A172 (cell line): ENCODE results near the gene SMAD3. TPM values are rescaled to one million over a fixed set of nuclear protein-coding genes. Genes with fewer than 3 reads are reported as not detected.
A peak's percentile ranks its signal among the peaks of the same experiment; 100 is the strongest.
"Not testable (repeated sequence)": the region's sequence is repeated elsewhere in the genome, so short reads cannot be mapped to it uniquely, and the experiment has no call there.

ENCODE experiments used
- DNase-seq: peaks from one replicate; pipeline ENCODE4 v3.0.0-alpha.2; 2015; ENCODE audit warnings: low spot score
- total RNA-seq: library from RNA; depleted of rRNA; stranded (reverse); fragments of >200 nt; shearing (Covaris generic); gene quantifications from 2 replicates; pipeline ENCODE4 v1.2.3, GENCODE V29; 2014; rRNA removed

Gene SMAD3
- 5.2 and 7.2 TPM in 2 replicates for total RNA-seq

DNA sequence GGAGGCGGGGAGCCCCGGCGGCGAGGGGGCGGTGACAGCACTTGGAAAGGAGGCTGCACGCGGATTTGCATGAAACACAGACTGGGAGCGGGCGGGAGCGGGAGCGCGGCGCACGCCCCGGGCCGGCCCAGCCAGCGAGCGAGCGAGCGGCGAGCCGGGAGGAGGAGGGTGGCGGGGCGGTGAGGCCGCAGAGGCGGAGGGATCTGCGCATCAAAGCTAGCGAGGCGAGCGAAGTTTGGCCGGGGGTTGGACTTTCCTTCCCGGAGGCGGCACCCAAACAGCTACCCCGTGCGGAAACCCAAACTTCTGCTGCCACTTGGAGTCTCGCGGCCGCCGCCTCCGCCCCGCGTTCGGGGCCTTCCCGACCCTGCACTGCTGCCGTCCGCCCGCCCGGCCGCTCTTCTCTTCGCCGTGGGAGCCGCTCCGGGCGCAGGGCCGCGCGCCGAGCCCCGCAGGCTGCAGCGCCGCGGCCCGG lies at the start of gene SMAD3:
Gene SMAD3 (plus strand): TSS at position 72 of the 475 bp plus-strand sequence. CDS start 553 bp downstream, outside the sequence.
- DNase-seq = peak; percentile 68

DNA sequence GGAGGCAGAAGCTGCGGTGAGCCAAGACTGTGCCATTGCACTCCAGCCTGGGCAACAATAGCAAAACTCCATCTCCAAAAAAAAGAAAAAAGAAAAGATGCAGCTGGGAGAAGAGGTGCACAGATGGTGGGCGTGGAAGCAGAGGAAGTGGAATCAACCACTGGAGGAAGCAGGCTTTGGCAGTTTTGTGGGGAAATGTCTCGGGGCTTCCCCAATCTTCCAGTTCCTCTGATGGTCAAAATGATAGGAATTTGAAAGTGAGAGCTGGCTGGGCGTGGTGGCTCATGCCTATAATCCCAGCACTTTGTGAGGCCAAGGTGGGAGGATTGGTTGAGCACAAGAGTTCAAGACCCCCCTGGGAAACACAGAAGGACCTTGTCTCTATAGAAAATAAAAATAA lies 48.1 kb upstream of the SMAD3 start:
- DNase-seq = peak; percentile 60

DNA sequence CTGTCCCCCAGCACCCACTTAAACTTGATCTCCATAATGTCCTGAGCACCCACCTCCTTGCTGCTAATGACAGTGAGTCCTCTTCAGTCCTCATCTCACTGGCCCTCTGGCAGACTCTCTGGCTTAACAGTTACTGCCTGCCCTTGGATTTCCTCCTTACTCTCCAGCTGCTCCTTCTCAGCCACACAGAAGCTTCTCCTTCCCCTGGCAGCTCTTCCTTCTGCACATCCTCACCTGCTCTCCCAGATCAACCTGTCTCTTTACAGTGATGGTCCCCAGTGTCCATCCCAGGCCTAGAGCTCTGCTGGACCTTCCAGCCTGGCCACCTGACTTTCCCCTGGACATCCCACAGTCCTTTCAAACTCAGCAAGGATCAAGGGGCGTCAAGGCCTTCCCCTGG lies 47.4 kb upstream of the SMAD3 start:
- no peak for DNase-seq

DNA sequence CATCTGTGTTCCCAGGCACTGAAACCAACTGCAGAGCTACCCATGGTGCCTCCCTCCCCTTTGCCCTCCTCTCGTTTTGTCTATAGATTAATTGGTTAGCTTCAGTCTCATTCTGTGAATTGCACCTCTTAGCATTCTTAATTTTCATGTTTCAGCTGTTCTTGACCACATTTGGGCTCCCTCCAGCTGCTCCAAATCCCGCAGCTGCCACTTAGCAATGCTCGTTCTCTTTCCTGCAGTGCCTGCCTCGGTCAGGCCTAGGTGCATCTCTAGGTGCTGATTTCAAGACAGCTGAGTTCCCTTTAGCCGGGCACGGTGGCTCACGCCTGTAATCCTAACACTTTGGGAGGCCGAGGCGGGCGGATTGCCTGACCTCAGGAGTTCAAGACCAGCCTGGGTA lies 47.0 kb upstream of the SMAD3 start:
- DNase-seq = no peak

DNA sequence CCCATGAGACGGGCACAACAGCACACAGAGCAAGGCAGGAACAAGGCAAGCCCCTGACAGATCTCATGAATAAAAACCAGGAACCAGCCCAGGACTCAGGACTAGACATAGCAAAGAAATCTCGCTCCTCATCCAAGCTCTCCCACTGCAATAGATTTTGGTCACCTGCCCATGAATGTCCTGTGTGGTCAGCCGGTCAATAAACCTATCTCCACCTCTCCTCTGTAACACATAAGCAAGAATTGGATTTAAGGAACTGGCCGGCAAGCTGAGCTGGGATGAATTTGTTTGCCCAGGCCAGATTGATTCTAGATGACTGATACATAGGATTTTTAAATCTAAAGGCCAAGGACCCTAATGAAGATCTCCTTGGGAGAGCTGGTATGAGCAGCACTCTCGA lies 46.3 kb upstream of the SMAD3 start:
- no peak for DNase-seq

DNA sequence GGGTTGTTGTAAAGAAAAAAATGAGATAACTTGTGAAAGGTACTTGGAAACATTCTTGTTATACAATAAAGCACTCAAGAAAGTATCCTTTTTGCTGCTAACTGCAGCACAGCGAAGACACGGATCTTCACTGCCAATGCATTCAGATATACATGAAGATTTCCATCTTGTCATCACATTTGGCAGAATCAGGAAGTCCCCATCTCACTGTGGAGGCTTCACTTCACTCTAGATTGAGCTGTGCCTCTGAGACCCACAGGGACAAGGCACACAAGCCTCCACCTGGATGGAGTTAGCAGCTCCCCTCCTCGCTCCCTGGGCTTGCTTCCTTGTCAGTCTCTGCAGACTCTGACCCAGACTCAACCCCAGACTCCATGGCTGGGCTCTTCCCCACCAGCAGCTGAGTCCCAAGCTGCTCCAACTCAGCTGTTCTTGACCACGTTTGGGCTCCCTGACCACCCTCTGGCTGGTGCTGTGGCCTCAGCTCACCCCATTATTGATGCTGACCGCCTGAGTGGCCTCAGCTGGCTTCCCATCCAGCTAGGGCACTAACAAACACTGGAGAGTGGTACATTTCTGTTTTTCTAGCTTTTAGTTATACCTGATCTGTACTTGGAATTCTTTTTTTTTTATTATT lies 45.4 kb upstream of the SMAD3 start:
- DNase-seq = no peak

DNA sequence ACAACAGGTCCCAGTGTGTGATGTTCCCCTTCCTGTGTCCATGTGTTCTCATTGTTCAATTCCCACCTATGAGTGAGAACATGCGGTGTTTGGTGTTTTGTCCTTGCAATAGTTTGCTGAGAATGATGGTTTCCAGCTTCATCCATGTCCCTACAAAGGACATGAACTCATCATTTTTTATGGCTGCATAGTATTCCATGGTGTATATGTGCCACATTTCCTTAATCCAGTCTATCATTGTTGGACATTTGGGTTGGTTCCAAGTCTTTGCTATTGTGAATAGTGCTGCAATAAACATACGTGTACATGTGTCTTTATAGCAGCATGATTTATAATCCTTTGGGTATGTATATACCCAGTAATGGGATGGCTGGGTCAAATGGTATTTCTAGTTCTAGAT lies 44.7 kb upstream of the SMAD3 start:
- DNase-seq = not testable (repeated sequence)

DNA sequence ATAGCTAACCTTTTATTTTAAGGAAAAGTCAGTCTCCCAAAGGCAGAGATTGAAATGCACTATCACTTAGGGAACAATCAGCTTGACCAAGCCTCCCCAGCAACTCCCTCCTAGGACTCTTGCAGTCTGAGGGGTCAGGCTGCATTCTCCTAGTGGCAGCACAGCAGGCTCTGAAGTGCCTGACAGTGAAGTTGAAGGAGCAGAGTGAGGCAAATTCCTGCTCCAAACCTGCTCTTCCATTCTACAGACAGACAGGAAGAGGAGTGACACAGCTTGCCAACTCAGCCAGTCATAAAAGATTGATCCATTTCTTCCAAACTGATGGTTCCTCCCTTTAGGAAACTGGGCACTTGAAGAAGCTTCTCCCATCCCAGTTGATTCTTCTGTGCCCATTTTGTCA lies 43.9 kb upstream of the SMAD3 start:
- DNase-seq = no peak

DNA sequence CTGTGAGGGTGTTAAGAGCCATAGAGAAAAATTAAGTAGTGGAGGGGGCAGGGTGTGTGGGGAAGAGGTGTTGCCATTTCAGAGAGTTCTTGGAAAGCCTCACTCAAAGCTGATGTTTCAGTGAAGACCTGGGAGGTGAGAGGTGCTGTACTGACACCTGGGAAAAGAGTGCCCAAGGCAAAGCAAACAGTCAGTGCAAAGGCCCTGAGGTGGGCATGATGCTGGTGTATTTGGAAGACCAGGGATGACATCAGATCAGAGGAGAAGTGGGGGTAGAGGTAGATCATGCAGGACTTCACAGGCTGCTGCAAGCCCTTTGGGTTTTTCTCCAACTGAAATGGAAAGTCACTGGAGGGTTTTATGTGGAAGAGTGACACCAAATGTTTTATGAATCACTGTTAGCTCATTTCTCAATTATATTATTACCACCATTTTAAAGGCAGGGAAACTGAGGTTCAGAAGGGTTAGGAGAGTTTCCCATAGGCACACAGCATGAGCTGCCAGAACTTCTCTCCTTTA lies 42.8 kb upstream of the SMAD3 start:
- DNase-seq = no peak

DNA sequence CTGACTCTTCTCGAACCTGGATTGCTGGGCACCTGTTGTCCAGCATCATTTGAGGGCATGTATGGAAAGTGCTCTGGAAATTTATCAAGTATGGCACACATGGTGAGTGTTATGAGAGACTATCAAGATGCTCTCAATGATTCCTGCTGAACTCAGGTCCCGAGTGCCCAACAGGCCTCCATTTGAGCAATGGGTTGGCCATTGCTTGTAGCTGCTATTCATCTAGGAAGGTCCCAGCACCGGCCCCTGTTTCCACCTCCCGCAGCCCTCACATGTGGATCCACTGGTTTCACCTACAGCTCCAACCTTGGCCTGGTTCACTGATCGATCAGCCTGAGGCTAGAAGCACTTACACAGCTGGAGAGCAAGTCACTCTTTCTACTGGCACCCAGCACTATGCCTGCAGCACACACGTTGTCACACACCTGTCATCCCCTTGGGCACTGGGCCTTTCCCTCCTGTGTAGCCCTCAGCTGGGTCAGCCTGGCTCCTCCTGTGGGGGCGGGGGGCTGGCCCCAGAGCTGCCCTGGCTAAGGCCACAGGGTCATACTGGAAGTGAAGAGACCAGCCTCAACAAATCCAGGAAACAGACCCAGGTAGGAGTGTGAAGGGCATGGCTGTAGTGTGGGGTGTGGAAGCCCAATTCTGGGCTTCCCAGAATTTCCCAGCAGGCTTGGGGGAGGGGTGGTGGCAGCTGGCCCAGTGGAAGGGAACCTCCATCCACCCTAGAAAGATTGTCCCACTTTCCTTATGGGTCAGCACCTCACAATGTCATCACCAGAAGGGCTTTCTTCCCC lies 41.7 kb upstream of the SMAD3 start:
- DNase-seq = no peak

DNA sequence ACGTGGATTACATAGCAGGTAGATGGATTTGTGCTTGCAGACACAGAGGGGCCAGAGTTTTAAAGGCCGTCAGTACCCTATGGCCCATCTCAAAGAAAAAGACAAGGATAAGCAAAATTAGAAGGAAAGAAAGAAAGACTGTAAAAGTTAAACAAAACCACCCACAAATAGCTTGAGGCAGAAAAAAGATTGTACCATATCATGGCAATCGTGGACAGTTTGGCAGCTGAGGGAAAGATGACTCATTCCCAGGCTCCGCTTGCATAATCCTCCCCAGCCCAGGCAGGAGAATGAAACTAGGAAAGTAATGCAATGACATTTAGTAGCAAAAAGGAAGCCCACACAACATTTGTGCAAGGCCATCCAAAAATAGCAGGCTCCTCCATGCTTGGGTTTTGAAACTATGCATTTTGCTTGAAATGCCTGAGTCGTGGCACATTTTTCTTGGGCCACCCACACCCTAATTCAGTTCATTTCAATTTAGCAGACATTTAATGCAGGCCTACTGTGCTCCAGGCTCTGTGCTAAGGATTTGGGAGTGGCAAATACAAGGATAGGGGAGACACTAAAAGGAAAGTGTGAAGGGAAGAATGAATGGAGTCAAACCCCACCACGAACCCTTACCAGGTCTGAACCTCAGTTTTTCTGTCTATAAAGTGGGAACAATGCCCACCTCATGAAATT lies 40.9 kb upstream of the SMAD3 start:
- peak; percentile 91 for DNase-seq

DNA sequence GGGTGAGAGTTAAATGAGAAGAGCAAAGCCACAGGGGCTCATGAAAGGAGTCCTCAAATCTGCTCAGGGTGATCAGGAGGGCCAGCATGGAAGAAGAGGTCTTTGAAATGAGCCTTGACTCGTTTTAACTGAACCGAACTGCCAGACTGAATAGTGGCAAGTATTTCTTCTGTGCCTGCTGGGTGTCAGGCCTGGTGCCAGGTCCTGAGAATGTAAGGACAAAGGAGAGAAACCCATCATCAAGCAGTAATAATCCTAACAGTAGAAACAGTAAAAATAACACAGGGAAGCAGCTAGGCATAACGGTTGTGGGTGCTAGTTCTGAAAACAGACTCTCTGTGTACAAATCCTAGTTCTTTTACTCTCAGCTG lies 40.4 kb upstream of the SMAD3 start:
- DNase-seq = no peak

DNA sequence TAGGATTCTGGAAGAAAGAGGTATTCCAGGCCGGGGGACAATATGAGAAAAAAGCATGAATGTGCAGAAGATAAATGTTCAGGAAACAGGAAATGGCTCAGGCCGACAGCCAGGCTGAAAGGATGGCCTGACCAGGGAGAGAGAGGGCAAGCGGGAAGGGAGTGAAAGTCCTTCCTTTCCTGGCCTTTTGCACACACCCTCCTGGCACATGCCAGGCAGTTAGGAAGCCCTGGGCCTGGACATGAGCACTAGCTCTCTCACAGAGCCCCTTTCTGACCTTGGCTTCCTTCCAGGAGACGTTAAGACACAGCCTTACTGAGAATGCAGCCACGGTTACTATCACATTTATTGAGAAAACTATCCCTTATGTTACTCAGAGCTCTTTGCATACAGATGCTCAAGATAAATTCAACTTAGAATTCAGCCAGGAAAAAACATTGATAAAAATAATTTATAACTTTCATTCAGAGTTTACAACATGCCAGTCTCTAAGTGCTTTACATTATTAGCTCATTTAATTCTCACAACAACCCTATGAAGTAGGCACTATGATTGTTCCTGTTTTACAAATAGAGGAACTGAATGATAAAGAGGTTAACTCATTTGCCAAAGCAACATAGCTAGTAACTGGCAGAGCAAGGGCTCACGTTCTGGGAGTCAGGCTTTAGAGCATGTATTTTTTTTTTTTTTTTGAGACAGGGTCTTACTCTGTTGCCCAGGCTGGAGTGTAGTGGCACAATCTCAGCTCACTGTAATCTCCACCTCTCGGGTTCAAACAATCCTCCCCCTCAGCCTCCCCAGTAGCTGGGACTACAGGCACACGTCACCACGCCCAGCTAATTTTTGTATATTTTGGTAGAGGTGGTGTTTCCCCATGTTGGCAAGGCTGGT lies 39.4 kb upstream of the SMAD3 start:
- DNase-seq = peak; percentile 81

DNA sequence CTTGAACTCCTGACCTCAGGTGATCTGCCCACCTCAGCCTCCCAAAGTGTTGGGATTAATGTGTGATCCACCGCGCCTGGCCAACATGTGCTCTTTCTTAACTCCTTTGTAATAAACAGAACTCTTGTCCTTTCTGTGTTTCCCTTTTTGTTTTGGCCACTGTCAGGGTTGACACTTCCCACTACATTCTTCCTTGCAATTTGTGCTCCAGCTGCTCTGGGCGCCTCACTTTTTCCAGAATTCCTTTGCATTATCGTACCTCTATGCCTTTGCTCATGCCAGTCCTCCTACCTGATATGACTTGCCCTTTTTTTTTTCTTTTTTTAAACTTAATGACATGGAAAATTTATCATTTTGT lies 38.8 kb upstream of the SMAD3 start:
- no peak for DNase-seq

DNA sequence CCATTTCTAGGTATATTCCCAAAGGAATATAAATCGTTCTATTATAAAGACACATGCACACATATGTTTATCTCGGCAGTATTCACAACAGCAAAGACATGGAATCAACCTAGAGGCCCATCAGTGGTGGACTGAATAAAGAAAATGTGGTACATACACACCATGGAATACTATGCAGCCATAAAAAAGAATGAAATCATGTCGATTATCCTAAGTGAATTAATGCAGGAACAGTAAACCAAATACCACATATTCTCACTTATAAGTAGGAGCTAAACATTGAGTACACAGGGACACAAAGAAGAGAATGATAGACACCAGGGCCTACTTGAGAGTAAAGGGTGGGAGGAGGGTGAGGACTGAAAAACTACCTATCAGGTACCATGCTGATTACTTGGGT lies 37.0 kb upstream of the SMAD3 start:
- not testable (repeated sequence) for DNase-seq

DNA sequence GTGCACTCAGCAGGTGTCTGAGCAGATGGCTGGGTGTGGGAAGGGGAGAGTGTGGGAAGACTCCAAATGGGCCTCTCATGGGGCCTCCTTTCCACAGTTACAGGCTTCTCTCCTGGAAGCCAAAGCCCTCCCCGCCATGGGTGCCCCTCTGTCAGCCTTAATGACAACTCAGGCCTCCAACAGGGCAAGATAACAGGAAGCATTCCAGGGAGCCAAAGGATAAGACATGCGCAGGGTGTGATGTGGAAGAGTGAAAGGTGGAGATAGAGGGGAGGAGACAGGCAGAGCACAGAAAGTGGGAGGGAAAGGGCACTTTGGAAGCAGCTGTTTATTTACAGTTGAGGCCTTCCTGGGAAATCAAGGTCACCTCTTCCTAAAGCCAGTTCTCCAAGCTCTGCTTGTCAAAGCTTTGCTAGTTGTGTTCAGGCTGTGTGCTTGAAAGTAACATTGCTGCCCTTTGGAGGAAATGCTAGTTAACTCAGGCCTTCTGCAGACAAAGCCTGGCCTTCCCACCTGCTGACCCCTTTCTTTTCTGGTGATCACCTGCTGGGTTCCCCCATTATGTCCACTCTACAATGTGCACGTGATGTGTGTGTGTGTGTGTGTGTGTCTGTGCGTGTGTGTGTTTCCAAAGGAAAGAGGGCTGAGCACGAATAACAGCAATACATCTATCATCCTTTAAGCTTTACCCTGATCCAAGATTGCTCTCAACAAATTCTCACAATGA lies 35.2 kb upstream of the SMAD3 start:
- peak; percentile 38 for DNase-seq

DNA sequence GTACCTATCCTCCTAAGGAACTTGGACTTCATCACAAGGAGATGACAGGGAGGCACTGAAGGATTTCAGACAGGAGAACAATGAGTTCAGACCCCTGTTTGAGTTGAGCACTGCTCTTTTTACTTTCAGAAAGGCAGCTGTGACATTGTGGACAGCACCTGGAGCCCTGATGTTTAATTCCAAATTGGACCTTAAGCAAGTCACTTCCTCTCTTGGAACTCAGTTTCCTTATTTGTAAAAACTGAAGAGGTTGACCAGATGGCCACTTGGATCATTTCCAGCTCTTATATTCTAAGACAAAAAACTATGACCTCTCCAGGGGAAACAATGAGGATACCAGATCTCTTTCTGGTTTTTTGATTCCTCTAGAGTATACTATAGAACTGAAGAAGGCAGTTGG lies 34.1 kb upstream of the SMAD3 start:
- DNase-seq = no peak

DNA sequence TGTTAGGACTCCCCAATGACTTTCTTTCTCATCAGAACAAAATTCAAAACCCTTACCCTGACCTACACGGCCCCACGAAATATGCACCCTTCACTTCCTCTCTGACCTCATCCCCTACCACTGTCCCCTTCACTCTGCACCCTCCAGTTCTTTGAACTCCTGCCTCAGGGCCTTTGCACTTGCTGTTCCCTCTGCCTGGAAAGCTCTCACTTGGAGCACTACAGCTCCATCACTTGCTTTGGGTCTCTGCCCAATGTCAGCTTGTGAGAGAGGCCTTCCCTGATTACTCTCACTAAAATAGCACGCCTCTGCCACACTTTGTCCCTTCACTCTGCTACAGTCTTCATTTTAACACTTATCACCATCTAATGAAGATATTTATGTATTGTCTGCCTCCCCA lies 32.8 kb upstream of the SMAD3 start:
- no peak for DNase-seq

DNA sequence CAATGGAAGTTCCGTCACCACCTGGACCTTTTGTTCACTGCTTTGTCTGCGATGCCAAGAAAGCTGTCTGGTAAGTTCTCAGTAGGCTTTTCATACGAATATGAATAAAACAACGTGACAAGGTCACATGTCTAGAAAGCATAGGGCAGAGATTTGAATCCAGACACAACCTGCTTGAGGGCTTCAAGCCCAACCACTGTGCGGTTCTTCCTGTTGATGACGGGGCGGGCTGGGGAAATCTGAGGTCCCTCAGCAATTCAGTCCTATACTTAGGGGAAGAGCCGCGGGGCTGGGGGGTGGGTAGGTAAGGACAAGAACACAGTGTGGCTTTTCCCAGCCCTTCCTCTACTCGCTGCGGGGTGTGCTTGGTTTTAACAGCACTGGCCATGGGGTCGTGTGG lies 32.4 kb upstream of the SMAD3 start:
- DNase-seq = no peak

DNA sequence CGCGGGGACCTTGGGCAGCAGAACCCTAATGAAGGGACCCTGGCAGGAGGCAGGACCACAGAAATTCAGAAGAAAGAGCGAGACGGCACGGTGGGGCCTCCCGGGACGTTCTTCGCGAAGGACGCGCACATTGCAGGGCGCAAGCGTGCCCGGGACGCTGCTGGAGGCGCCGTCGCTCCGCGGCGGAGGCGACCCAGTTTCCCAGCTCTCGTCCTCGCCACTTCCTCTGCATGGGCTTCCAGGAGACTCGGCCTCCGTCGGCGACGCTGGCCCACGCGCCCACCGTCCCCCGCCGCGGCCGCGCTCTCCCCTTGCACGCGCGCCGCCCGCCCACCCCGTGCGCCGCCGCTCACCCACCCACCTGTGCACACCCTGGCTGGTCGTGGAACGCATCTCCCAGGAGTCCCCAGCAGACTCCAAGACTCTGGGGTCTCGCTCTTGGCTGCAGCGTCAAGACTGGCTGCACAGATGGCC lies 31.8 kb upstream of the SMAD3 start:
- no peak for DNase-seq

DNA sequence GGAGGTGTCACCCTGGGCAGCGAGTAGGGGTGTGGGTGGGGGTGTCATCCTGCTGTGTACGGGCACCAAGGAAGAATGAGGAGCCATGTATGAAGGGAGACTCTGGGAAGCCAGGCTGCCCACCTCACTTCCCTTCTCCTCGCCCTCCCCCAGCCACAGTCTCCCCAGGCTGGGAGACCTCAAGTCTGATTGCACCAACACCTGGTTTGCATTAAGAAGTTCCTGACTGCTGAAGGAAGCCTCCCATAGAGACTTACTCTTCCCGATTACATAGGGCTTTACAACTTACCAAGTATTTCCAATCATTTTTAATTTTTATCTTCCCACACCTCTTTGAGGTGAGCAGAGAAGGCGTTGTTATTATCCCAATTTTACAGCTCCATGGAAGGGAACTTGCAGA lies 29.5 kb upstream of the SMAD3 start:
- DNase-seq = no peak
